Astrocyte (in vitro differentiated cells and primary cell): Measurements from ENCODE around the gene PHF19. TPM values are rescaled to one million over a fixed set of nuclear protein-coding genes. Genes with fewer than 3 reads are reported as not detected.

ENCODE experiments used
- DNase-seq: peaks from one replicate; pipeline ENCODE4 v3.0.0-alpha.2; 2010; ENCODE audit warnings: low read depth
- FAIRE-seq: peaks from 2 replicates; lab custom pipeline; 2011; peaks lifted over from hg19 to GRCh38; lab: Jason Lieb, UNC
- H2AFZ ChIP-seq: 2 replicates; pipeline ENCODE4 v1.6.0; 2012; ENCODE audit warnings: low read depth, low read length, inconsistent platforms
- H3K27ac ChIP-seq: 2 replicates; pipeline ENCODE4 v1.5.1; 2011; ENCODE audit warnings: low read depth, low read length, inconsistent platforms
- H3K27me3 ChIP-seq: 2 replicates; pipeline ENCODE4 v1.6.0; 2011; ENCODE audit warnings: low read length, inconsistent platforms; ENCODE audit not compliant: insufficient read depth
- H3K36me3 ChIP-seq: 2 replicates; pipeline ENCODE4 v1.5.1; 2011; ENCODE audit warnings: low read length, inconsistent platforms; ENCODE audit not compliant: insufficient read depth
- H3K4me1 ChIP-seq: 2 replicates; pipeline ENCODE4 v1.5.1; 2011; ENCODE audit warnings: low read length, inconsistent platforms; ENCODE audit not compliant: insufficient read depth
- H3K4me2 ChIP-seq: 2 replicates; pipeline ENCODE4 v1.6.0; 2012; ENCODE audit warnings: low read length, inconsistent platforms
- H3K4me3 ChIP-seq: 2 replicates; pipeline ENCODE4 v1.5.1; 2011; ENCODE audit warnings: low read depth, mild to moderate bottlenecking, low read length, inconsistent platforms; ENCODE audit not compliant: insufficient read depth
- H3K79me2 ChIP-seq: 2 replicates; pipeline ENCODE4 v1.6.0; 2012; ENCODE audit warnings: mild to moderate bottlenecking, low read length, inconsistent platforms; ENCODE audit not compliant: insufficient read depth
- H3K9ac ChIP-seq: 2 replicates; pipeline ENCODE4 v1.6.0; 2012; ENCODE audit warnings: mild to moderate bottlenecking, low read length, inconsistent platforms
- H3K9me3 ChIP-seq: 2 replicates; pipeline ENCODE4 v1.5.1; 2012; ENCODE audit warnings: low read depth, mild to moderate bottlenecking, low read length, inconsistent platforms; ENCODE audit not compliant: insufficient read depth
- H4K20me1 ChIP-seq: 2 replicates; pipeline ENCODE4 v1.6.0; 2012; ENCODE audit warnings: low read length, inconsistent platforms; ENCODE audit not compliant: insufficient read depth
- H3K27ac Mint-ChIP-seq: one replicate; pipeline ENCODE4 v1.8.0; 2021; ENCODE audit warnings: mild to moderate bottlenecking, mixed read lengths; ENCODE audit not compliant: unreplicated experiment
- H3K27me3 Mint-ChIP-seq: one replicate; pipeline ENCODE4 v1.8.0; 2021; ENCODE audit warnings: low read depth, mixed read lengths; ENCODE audit not compliant: unreplicated experiment
- H3K36me3 Mint-ChIP-seq: one replicate; pipeline ENCODE4 v1.8.0; 2021; ENCODE audit warnings: low read depth, mixed read lengths; ENCODE audit not compliant: unreplicated experiment
- H3K4me1 Mint-ChIP-seq: one replicate; pipeline ENCODE4 v1.8.0; 2021; ENCODE audit warnings: low read depth, mixed read lengths; ENCODE audit not compliant: unreplicated experiment
- H3K4me3 Mint-ChIP-seq: one replicate; pipeline ENCODE4 v1.8.0; 2021; ENCODE audit warnings: mild to moderate bottlenecking, moderate library complexity, mixed read lengths; ENCODE audit not compliant: unreplicated experiment
- H3K9me3 Mint-ChIP-seq: one replicate; pipeline ENCODE4 v1.8.0; 2021; ENCODE audit warnings: mild to moderate bottlenecking, mixed read lengths; ENCODE audit not compliant: unreplicated experiment
- EZH2 ChIP-seq: IDR thresholded peaks from 2 replicates; pipeline ENCODE4 v1.6.1; 2012; ENCODE audit warnings: mild to moderate bottlenecking, low read length, inconsistent platforms; ENCODE audit not compliant: insufficient read depth
- total RNA-seq: library from RNA; stranded (reverse); gene quantifications from 2 replicates; pipeline ENCODE4 v1.2.1, GENCODE V29; 2021
- TF ChIP-seq, protein P1 (sequence below): IDR thresholded peaks from 2 replicates; pipeline ENCODE4 v1.5.1; 2011; ENCODE audit warnings: low read depth, mild to moderate bottlenecking, inconsistent platforms, low read length, moderate library complexity; ENCODE audit not compliant: insufficient read depth

PHF19 gene
- total RNA-seq, 1 donor from 2014 or later: 19.5 TPM

DNA sequence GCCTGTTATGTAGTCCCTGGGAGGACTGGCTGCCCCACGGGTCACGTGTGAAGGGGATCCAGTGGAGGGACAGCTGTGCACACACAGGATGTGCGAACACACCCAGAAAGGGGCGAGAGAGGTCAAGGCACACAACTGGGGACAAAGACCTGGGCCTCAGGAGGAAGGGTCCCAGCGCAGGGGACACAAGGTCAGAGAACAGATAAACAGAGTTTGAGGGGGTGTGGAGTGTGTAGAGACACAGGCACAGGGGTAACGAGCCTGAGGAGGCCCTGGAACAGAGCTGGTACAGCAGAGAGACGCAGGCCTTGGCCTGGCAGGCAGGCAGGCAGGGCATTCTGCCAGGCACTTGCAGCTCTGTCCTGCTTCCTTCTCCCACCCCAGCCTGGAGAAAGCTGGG is 19.5 kb downstream of the PHF19 start:
- TF ChIP-seq EZH2: no peak
- TF ChIP-seq, protein P1, sequence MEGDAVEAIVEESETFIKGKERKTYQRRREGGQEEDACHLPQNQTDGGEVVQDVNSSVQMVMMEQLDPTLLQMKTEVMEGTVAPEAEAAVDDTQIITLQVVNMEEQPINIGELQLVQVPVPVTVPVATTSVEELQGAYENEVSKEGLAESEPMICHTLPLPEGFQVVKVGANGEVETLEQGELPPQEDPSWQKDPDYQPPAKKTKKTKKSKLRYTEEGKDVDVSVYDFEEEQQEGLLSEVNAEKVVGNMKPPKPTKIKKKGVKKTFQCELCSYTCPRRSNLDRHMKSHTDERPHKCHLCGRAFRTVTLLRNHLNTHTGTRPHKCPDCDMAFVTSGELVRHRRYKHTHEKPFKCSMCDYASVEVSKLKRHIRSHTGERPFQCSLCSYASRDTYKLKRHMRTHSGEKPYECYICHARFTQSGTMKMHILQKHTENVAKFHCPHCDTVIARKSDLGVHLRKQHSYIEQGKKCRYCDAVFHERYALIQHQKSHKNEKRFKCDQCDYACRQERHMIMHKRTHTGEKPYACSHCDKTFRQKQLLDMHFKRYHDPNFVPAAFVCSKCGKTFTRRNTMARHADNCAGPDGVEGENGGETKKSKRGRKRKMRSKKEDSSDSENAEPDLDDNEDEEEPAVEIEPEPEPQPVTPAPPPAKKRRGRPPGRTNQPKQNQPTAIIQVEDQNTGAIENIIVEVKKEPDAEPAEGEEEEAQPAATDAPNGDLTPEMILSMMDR: no peak
- Mint-ChIP-seq H3K9me3 (no peaks in the 10 kb centered on the region), H3K27ac (no peak overlapping the region), H3K4me1 (peaks cover 13% of the 10 kb centered on the region), H3K4me3 (no peak overlapping the region), H3K27me3 (no peaks in the 10 kb centered on the region), H3K36me3 (peaks cover 8% of the 10 kb centered on the region)
- no peak overlapping the region for H3K4me2 ChIP-seq
- H4K20me1 ChIP-seq: no peaks in the 10 kb centered on the region
- no peaks in the 10 kb centered on the region for H3K79me2 ChIP-seq
- H3K4me1 ChIP-seq: peaks cover 7% of the 10 kb centered on the region
- no peak for FAIRE-seq
- H3K9me3 ChIP-seq: no peaks in the 10 kb centered on the region
- H3K36me3 ChIP-seq: peaks cover 17% of the 10 kb centered on the region
- no peak overlapping the region for H3K4me3 ChIP-seq
- no peak overlapping the region for H3K9ac ChIP-seq
- no peak for DNase-seq
- no peak overlapping the region for H2AFZ ChIP-seq
- no peaks in the 10 kb centered on the region for H3K27me3 ChIP-seq
- H3K27ac ChIP-seq: no peak overlapping the region

DNA sequence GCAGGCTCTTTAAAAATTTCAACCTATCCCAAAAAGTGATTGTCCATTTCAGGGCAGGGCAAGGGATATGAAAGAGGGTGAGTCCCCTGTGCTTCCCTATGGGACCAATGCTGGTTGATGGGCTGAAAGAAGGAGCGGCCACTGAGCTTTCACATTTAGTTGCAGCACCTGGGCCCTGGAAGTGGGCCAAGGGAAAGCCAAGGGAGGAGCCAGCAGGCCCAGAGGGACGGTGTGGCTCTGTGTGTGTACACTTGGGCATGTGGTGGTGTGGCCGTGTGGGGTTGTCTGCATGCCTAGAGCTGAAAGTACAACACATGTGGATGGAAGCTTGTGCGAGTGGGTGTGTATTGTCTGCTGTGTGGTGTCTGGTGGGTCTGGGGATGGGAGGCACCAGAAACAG is 20.3 kb downstream of the PHF19 start:
- H3K36me3 Mint-ChIP-seq: peaks cover 8% of the 10 kb centered on the region
- no peak overlapping the region for H2AFZ ChIP-seq
- H3K4me1 Mint-ChIP-seq: peaks cover 19% of the 10 kb centered on the region

More for the DNA sequence above, 20.3 kb downstream of the PHF19 start:
- no peaks in the 10 kb centered on the region for H3K27me3 Mint-ChIP-seq
- Histone ChIP-seq H3K4me3 (no peak overlapping the region), H3K9ac (no peak overlapping the region), H3K9me3 (no peaks in the 10 kb centered on the region), H3K4me1 (peaks cover 7% of the 10 kb centered on the region), H3K27ac (no peak overlapping the region), H3K36me3 (peaks cover 16% of the 10 kb centered on the region), H3K4me2 (no peak overlapping the region), H3K79me2 (no peaks in the 10 kb centered on the region), H4K20me1 (no peaks in the 10 kb centered on the region), H3K27me3 (no peaks in the 10 kb centered on the region)
- DNase-seq (no peak), FAIRE-seq (no peak)
- H3K4me3 Mint-ChIP-seq: no peak overlapping the region
- no peak overlapping the region for H3K27ac Mint-ChIP-seq
- TF ChIP-seq, protein P1: no peak
- no peak for TF ChIP-seq EZH2
- H3K9me3 Mint-ChIP-seq: no peaks in the 10 kb centered on the region
